NK-92 (cell line): ENCODE measurements around the gene ATP2C1.

Experiments
- DNase-seq: peaks from one replicate; lab custom pipeline; 2025; ENCODE audit not compliant: unreplicated experiment; lab: John Stamatoyannopoulos, UW

ATP2C1 gene

DNA sequence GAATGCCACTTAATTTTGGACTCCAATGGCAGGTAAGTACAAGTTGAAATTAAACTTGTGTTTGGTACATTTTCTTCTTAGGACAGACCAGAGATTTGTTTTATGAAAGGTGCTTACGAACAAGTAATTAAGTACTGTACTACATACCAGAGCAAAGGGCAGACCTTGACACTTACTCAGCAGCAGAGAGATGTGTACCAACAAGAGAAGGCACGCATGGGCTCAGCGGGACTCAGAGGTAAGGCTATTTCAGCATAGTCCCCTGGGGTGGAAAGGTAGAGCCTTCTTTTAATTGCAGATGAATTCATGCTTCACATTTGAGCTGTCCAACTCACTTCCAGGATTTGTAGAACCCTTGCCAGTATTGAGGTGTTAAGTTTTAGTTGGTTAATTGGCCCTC is 81.4 kb downstream of the ATP2C1 start:
- no peak for DNase-seq

DNA sequence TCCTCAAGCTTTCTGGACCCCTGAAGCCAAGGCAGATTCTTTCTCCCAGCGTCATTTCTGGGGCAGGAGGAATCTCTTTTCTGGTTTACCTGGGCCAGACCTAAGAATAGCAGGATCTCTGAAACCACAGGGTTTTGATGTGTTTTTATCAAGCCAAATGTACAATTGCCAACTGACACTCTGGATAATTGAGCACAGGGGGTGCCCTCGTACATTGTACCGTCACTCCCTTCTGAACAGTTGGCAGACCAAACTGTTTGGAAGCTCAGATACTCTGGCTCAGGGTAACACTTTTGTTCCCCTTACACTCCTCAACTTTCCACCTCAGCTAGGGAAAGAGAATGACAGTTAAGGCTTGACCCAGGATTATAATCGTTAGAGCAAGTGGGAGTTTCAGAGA is 82.8 kb downstream of the ATP2C1 start:
- no peak for DNase-seq

DNA sequence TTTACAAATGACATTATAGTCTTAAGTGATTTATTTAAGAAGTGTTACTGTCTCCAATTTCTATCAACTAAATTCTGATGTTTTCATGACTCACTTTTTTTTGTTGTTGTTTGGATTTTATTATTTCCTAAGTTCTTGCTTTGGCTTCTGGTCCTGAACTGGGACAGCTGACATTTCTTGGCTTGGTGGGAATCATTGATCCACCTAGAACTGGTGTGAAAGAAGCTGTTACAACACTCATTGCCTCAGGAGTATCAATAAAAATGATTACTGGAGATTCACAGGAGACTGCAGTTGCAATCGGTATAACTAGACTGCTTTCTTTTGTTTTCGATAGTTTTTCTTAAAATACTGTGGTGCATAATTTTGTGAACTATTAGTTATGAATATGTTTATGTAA is 85.2 kb downstream of the ATP2C1 start:
- DNase-seq: no peak

DNA sequence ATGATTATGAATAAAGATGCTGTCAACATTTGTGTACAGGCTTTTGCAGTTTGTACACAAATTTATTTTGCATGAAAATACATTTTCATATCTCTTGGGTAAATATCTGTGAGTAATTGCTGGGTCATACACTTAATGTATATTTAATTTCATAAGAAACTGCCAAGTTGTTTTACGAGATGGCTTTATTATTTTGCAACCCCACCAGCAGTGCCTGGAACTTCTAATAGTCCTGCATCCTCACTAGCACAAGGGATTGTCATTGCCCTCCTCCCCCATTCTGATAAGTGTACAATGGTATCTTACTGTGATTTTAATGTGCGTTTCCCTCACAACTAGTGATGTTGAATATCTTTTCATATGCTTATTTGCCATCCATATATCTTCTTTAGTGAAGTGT is 87.6 kb downstream of the ATP2C1 start:
- no peak for DNase-seq

GRCh38 chr3:130990282-130990681 is 96.4 kb downstream of the ATP2C1 start:
- DNase-seq: no peak

GRCh38 chr3:130991126-130991525 is 97.2 kb downstream of the ATP2C1 start:
- no peak for DNase-seq

DNA sequence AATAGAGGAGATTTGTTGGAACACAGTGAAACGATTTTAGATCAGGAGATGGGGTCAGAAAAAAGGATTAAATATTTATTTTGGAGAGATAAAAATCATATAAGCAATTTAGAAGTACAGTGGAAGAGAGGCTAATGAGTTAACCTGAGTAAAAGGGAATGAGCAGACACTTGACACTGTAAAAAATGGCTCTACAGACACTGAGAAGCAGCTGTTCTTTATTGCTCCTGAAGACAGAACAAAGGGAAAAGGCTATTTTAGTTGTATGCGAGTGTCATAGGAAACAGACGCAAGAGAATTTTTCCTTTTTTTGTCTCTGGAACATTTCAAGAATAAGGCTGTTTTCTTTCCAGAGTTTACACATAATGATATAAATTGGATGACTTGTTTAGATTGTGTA is 98.5 kb downstream of the ATP2C1 start:
- no peak for DNase-seq

- no peak for DNase-seq
These were observed 103.4 kb downstream of the ATP2C1 start for GRCh38 chr3:130997289-130997688.

DNA sequence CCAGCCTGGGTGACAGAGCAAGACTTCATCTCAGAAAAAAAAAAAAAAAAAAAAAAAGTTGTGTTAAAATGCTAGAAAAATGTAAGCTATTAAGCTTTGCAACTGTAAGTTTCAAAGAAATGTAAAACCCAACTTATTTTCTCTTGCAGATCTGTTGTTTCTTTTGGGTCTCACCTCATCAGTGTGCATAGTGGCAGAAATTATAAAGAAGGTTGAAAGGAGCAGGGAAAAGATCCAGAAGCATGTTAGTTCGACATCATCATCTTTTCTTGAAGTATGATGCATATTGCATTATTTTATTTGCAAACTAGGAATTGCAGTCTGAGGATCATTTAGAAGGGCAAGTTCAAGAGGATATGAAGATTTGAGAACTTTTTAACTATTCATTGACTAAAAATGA is 107.2 kb downstream of the ATP2C1 start:
- no peak for DNase-seq

- DNase-seq: no peak
These were observed 110.7 kb downstream of the ATP2C1 start for GRCh38 chr3:131004603-131005002.

- no peak for DNase-seq
These were observed 113.4 kb downstream of the ATP2C1 start for GRCh38 chr3:131007256-131007655.

DNA sequence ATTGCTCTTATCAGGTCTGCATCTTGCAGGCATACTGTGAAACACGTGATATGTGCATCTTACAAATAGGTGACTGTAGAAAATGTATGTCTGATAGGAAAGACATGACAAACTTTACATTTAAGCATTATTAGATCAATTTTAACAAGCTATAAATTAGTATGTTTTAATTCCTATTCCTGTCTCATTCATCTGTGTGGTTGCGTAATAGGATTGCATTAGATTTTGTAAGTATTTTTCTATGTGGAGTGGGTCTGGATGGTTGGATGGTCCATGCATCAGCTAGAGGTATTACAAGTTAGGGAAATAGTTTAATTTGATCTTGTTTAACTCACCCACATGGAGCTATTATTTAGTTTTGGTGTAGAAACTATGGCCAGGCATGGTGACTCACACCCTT is 113.9 kb downstream of the ATP2C1 start:
- no peak for DNase-seq

DNA sequence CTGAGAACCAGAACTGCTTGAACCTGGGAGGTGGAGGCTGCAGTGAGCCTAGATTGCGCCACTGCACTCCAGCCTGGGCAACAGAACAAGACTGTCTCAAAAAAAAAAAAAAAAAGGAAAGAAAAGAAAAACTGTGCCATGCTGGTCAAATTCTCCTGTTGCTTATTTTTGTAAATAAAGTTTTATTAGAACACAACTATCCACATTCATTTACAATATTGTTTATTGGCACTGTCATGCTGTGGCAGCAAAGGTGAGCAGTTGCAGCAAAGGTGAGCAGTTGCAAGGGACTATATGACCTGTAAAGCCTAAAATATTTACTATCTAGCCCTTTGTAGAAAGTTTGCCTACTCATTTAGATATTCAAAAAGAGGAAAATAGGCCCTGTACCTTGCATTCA is 114.4 kb downstream of the ATP2C1 start:
- DNase-seq: no peak

GRCh38 chr3:131009698-131010097 is 115.8 kb downstream of the ATP2C1 start:
- no peak for DNase-seq

DNA sequence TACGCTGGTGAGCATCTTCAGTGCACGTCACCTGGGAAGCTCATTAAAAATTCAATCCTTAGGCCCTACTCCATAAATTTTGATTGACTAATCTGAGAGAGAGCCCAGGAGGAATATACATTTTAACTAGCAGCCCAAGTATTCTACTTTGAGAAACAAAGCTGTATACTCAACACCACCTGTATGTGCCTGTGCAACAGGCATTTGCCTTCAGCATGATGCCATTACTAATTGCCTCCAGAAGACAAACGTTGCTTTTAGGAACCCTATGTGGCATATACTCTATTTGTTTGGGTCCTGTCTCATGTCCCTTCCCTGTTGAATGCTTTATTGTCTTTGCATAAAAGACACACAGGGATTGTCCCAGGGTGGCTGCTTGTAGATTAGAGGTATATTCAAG is 125.1 kb downstream of the ATP2C1 start:
- no peak for DNase-seq

GRCh38 chr3:131020122-131020693 is 126.3 kb downstream of the ATP2C1 start:
- DNase-seq: no peak

- no peak for DNase-seq
These were observed 131.7 kb downstream of the ATP2C1 start for GRCh38 chr3:131025539-131025938.

DNA sequence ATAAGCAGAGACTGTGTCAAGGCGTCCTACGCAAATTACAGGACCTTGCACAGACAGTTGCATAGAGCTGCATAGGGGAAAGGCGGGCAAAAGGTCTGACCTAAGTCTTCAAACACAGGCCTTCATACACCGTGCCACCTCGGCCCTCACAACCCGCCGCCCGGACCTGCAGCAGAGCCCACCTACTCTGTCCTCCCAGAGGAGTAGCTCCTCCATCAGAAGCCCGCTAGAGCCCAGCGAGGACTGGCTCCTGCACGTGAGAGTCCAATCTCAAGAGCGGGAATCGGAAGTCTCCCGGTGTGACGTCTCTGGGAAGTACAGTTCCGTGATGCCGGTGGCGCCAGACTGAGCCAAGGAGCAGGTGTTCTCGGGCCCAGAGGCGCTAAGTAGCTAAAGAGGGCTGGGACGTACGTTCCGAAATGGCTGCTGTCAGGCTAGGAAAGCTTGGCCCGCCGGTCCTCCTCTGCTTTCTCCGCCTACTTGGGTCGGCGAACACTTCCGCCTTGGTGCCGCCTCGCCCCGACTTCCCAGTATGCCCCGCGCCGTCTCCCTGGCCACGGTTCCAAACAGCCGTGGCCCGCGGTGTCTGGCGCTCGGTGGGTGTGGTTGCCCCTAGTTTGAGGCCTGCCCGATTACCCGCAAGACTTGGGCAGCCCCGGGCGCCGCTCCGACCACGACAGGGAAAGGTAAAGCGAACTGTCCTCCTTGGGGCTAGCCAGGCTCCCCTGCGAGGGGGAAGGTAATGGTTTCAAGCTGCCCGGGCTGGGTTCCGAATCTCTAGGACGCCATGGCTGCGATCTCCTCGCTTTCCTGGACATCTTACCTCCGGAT is 132.7 kb downstream of the ATP2C1 start, which contains the start of the genes ASTE1 and NEK11:
Gene ASTE1, minus strand, starts transcription at position 505 of the 831 bp plus-strand sequence. CDS start 1,519 bp downstream, outside the sequence.
Gene NEK11, plus strand, starts transcription at position 557 of the 831 bp plus-strand sequence. CDS start 2,832 bp downstream, outside the sequence.
- DNase-seq: peak; percentile 55

GRCh38 chr3:131028844-131029243 is 135.0 kb downstream of the ATP2C1 start:
- no peak for DNase-seq

- no peak for DNase-seq
These were observed 137.8 kb downstream of the ATP2C1 start for GRCh38 chr3:131031660-131032059.

DNA sequence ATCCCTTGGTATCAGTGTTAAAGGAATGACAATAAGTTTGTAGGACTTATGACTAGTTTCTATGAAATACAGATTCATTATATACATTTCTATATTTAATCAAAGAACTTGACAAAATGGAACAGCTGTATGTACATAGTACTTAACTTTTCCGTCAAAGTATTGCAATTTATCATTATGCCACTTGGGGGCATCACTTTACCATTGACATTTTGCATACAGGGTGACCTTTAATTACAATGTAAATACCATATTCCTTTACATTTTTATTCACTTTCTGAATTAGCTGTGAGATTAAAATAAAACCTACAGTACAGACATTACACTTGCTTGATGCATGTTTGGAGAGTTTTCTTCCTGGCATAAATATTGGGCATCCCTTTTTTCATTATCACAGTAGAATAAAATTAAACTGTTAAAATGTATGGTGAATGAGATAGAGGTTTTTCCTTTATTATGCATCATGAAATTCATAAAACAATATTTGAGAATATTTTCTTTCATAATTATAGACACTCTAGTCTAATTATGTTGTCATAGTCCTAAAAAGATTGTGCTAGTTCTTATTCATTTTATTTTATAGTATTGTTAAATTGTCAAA is 139.7 kb downstream of the ATP2C1 start:
- no peak for DNase-seq

- no peak for DNase-seq
These were observed 142.4 kb downstream of the ATP2C1 start for GRCh38 chr3:131036200-131036816.
